Colon (tissue), 2 donors: ENCODE measurements around the gene LPP.

Experiments used
- FAIRE-seq: peaks from 2 replicates; lab custom pipeline; 2012; peaks lifted over from hg19 to GRCh38; lab: Jason Lieb, UNC
- donor health status: control.
- donor health status: control.

Gene LPP

GRCh38 chr3:188253123-188253793 is 99.3 kb downstream of the LPP start:
- FAIRE-seq = peak; percentile 92

GRCh38 chr3:188253800-188254452 is 100.0 kb downstream of the LPP start:
- no peak for FAIRE-seq

DNA sequence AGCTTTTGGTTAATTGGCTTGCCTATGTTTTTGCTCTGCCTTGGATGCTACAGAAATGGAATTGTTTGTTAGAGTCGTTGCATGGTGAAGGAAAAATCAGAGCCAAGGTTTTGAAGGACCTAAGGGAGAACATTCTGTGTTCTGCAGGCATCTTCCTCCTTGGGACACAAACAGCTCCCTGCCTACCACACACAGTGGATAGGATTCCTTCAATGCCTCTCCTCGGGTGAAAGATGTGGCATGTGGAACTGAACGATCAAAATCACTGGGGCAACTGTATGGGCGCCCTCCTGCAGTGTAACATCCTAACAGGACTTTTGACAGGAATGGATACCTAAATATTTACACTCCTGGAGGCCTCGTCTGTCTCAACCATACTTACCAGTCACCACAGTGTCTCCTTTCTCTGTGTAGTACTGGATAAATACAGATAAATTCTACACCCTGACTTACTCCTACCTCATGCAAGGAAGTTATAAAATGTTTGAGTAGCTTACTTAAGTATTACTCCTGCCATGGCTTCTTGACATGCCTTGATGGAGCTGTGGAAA is 100.6 kb downstream of the LPP start:
- FAIRE-seq = no peak

GRCh38 chr3:188255190-188255589 is 101.2 kb downstream of the LPP start:
- FAIRE-seq = no peak

DNA sequence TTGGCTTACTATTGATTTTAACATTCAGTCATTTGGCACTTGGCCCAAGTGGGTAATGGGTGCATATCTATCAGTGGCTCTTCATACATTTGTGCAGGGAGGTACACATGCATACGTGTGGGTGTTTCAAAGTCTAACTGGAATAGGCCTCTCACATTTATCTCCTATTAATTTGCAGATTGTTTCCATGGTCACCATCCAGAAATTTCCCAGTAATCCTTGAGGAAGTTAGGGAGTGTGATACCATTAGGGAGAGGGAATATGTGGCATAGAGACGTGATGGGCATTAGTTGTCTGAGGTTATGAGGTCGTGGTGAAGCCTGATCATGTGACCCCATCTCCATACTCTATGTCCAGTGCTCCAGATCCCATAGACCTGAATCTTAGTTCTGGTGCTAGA is 102.8 kb downstream of the LPP start:
- FAIRE-seq = no peak

- FAIRE-seq = no peak
Observed at GRCh38 chr3:188257384-188258026, 103.5 kb downstream of the LPP start.

- no peak for FAIRE-seq
Observed at GRCh38 chr3:188259191-188259590, 105.2 kb downstream of the LPP start.

- no peak for FAIRE-seq
Observed at GRCh38 chr3:188259596-188259995, 105.6 kb downstream of the LPP start.

DNA sequence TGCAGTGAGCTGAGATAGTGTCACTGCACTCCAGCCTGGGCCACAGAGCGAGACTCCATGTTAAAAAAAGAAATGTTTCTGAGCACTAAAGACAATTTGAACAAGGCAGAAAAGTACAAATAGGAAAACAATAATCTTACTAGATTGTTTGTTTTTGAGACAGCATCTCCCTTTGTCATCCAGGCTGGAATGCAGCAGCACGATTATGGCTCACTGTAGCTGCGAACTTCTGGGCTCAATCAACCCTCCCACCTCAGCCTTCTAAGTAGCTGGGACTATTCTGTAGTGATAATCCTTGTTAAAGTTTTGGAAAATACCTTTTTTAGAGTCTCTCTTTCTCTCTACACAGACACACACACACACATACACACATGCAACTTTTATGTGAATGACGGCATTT is 107.1 kb downstream of the LPP start:
- FAIRE-seq = no peak

DNA sequence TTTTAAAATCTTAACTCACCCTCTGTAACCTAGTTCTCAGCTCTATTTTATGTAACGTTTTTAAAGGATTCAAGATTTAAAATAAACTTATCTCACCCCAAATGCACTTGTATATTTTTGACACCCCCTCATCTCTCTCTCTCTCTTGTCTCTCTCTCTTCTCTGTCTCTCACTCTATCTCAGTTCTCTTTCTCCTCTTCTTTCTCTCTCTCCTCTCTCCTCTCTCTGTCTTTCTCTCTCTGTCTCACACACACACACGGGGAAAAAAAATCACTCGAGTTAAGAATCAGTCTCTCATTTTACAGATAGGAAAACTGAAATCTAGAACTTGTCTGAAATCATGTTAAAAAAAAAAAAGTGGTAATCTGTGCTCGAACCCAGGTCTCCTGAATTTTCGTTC is 108.5 kb downstream of the LPP start:
- no peak for FAIRE-seq

DNA sequence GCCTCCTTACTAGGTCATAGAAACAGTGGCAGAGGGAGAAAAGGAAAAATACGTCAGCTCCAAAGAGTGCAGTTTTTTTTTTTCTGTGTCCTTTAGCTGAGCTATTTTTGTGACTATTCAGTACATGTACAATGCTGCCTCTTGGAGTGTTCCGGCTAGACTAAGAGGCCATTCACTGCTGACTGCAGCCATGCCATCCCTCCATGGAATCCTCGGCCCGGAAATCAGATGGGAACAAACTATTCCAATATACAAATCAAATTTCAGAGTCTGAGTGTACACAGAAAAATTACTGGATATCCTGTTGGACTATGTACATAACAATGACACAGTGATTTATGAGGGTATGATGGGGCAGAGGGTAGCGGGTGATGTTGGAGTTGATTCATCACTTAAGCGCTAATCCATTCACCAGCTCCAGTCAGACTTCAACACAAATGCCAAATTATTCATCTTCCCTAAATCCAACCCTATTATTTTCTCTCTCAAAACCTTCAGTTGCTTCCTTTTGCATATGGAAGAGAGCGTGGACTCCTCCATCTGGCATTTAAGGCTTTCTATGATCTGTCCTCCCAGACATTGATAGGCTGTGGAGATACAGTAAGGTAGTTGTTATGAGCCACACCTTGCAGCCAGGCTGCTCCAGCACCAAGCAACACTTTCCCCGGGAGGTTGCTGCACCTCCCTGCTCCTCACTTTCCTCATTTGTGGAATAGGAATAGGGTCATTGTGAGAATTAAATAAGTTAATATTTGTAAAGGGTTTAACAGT is 109.1 kb downstream of the LPP start:
- FAIRE-seq = no peak

DNA sequence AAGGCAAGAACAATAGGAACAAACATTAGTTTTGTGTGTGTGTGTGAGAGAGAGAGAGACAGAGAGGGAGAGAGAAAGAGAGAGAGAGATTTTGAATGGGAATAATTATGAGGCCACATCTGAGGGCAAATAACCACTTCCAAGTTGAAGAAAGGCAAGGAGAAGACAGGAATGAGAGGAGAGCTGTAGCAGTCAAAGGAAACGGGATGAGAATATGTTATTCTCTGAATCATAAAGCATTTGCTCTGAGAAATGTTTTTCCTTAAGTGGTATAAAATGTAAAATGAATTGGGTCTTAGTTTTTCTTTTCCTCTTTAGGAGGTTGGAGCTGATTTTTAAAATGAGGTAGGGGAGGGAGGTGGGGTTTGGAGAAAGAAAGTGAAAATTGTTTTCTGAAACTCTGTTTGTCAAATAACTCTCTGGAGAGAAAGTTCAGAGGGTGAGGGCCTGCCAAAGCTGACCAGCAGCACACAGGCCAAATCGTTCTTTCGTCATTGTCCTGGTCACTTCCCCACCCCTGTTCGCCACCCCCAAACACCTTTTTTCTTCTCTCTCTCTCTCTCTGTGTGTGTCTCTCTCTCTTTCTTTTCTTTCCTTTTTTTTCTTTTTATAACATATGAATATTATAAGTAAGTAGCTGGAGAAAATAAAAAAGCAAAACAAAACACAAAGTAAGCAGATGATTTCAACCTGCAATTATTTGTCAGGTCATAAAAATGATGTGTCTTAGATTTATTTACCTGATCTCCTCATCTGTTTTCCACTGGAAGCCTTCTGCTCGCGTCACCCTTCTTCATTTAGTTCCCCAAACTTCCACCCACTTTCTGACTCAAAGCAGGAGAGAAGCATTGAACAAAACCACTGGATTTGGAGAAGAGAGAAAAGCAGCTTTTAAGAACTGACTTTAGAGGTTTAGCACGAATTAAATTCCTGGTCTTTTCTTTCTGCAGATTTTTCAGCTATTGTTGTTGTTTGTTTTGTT is 110.6 kb downstream of the LPP start:
- no peak for FAIRE-seq

GRCh38 chr3:188266562-188267274 is 112.8 kb downstream of the LPP start:
- no peak for FAIRE-seq

GRCh38 chr3:188267790-188268335 is 113.9 kb downstream of the LPP start:
- no peak for FAIRE-seq

GRCh38 chr3:188268336-188268735 is 114.4 kb downstream of the LPP start:
- no peak for FAIRE-seq

- FAIRE-seq = no peak
Observed at GRCh38 chr3:188269040-188269439, 115.1 kb downstream of the LPP start.

- FAIRE-seq = no peak
Observed at GRCh38 chr3:188270423-188270972, 116.5 kb downstream of the LPP start.

- FAIRE-seq = no peak
Observed at GRCh38 chr3:188271226-188271914, 117.4 kb downstream of the LPP start.
